GM18907 (cell line): ENCODE results near the gene MTMR12.

Experiments
- ATAC-seq: cut with Tn5 transposase; IDR thresholded peaks from one replicate; pipeline ENCODE4 v1.9.1; 2021; ENCODE audit warnings: mild to moderate bottlenecking, moderate library complexity; ENCODE audit not compliant: unreplicated experiment

Gene MTMR12

DNA sequence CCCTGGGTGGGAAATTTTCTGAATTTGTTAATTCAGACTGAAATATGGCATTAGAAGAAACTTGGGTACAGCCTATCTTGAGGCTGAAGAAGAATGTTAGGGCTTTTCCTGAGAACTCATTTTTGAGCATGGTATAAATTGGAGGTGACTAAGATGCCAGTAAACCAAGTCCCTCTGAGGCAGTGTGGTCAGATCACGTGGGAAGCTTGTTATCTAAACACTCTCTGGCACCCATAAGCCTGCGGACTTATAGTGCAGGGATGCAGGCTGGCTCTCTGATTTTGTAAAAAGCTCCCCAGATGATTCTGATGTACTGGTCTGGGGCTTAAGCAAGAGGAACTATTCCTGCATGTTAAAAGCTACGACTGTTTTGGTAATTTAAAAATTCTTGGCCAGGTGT lies 34.3 kb downstream of the MTMR12 start:
- no peak for ATAC-seq

- ATAC-seq: no peak
Observed at GRCh38 chr5:32277798-32278197, 34.9 kb downstream of the MTMR12 start.

GRCh38 chr5:32276173-32276853 lies 36.4 kb downstream of the MTMR12 start:
- ATAC-seq: no peak

GRCh38 chr5:32275396-32275741 lies 37.4 kb downstream of the MTMR12 start:
- no peak for ATAC-seq

- no peak for ATAC-seq
Observed at GRCh38 chr5:32274548-32275395, 38.0 kb downstream of the MTMR12 start.

DNA sequence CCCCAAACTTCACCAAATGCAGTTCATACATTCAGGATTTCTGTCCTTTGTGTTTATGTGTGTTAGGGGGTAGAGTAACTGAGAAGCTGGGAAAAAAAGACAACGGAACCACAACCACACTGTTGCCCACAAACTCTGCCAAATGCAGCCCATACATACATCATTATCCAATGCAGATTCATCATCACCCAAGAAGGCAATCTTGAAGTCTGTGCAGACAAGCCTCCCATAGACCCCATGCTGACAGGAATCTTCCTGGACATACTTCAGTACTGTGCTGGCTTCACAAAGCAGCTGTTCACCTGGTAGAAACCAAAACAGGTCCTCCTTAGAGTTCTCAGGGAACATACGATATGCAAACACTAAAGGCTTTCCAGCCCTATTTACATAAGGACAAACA lies 38.9 kb downstream of the MTMR12 start:
- ATAC-seq: no peak

- ATAC-seq: no peak
Observed at GRCh38 chr5:32272746-32273145, 40.0 kb downstream of the MTMR12 start.

- no peak for ATAC-seq
Observed at GRCh38 chr5:32270946-32271345, 41.8 kb downstream of the MTMR12 start.

GRCh38 chr5:32270178-32270577 lies 42.6 kb downstream of the MTMR12 start:
- ATAC-seq: no peak

- ATAC-seq: no peak
Observed at GRCh38 chr5:32265902-32266301, 46.8 kb downstream of the MTMR12 start.

DNA sequence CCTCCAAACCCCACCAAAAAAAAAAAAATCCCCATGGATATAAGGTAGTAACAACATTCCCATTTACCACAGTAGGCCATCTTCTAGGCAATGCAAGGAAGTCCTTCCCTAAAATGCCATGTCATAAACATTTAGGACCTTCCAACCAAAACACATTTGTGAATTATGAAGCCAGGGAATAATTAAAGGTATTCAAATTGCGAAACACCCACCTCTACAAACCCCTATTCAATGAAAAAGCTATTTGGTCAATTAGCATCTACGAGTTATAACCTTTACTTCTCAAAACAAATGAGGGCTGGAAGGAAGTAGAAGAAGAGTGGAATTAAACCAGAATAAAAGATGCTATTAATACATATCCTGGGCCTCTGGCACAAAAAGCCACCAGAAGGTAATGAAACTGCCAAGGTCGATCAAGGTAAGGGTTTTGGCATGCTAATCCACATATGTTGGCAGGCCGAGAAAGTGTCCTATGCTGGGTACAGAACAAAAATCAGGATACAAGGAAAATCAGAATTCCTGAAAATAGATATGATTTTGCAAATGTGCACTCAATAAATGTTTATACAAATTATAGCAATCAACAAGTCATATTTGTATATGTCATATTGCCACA lies 47.7 kb downstream of the MTMR12 start:
- no peak for ATAC-seq

DNA sequence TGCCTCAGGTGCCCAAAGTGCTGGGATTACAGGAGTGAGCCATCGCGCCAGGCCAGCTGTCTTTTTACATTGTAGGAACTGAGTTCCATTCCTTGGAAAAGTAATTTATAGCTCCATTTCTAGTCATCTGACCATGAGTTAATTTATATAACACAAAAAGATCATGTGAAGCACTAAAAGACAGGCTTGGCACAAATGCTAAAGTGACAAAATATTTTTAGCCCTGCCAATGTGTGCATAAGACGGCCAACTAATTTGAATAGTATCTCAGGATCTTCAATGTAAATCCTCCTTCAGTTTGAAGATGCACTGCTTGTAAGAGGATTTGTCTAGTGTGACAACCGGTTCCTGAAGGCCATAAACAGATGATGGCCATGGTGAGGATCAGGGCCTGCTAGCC lies 49.1 kb downstream of the MTMR12 start:
- ATAC-seq: no peak

DNA sequence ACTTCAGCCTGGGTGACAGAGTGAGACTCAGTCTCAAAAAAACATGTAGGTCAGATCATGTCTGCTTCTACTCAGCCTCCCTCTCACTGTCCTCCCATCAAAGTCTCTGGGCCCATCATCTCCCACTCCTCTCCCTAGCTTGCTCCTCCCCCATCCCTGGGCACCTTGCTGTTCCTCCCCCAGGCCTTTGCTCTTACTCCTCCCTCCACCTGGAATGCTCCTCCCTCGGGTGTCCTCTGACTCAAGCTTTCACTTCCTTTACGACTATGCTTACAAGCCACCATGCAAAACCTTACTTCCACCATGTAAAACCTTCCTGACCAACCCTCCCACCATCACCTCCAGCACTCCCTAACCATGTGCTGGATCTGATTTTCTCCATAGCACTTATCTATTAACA lies 51.5 kb downstream of the MTMR12 start:
- ATAC-seq: peak; percentile 78

GRCh38 chr5:32259033-32259432 lies 53.7 kb downstream of the MTMR12 start:
- ATAC-seq: no peak

DNA sequence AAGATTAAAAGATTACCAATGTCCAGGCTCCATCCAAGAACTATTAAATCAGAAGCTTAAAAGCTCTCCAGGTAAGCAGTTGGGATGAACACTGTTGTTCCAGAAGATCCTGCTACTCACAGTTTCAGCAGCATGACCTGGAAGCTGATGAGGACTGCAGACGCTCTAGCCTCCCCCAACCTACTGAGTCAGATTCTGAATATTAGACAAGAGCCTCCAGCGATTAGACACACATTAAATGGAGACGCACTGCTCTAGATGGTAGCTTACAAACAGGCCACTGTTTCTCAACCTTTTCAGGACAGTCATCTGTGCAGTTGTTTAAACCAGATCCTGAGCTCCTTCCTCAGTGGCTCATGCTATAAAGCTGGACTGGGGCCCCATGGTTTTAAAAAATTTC lies 54.3 kb downstream of the MTMR12 start:
- no peak for ATAC-seq

- no peak for ATAC-seq
Observed at GRCh38 chr5:32255540-32255900, 57.2 kb downstream of the MTMR12 start.

- ATAC-seq: no peak
Observed at GRCh38 chr5:32254881-32255539, 57.7 kb downstream of the MTMR12 start.

GRCh38 chr5:32251871-32252458 lies 60.8 kb downstream of the MTMR12 start:
- no peak for ATAC-seq

GRCh38 chr5:32249668-32250067 lies 63.1 kb downstream of the MTMR12 start:
- ATAC-seq: no peak

- ATAC-seq: no peak
Observed at GRCh38 chr5:32245742-32246141, 67.0 kb downstream of the MTMR12 start.

DNA sequence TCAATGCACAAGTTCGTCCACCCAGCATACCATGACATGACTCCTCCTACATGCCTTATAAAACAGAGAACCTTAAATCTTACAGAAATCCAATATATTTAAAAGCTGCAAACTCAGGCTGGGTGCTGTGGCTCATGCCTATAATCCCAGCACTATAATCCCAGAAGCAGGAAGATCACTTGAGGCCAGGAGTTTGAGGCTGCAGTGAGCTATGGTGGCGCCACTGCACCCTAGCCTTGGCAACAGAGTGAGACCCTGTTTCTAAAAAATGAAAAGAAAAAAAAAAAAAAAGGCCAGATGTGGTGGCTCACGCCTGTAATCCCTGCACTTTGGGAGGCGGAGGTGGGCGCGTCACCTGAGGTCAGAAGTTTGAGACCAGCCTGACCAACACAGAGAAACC lies 68.7 kb downstream of the MTMR12 start:
- ATAC-seq: no peak
